Testis (tissue), 3 donors: ENCODE results near the gene KIF5C. TPM values are rescaled to one million over a fixed set of nuclear protein-coding genes. Genes with fewer than 3 reads are reported as not detected.

Source experiments
- DNase-seq: peaks from one replicate; pipeline ENCODE4 v3.0.0-alpha.2; 2019
- H3K27ac ChIP-seq, 2 donors: fragments of 200-600 bp; sonication (generic); one replicate each; pipeline ENCODE4 v1.5.1; 2019
- H3K27me3 ChIP-seq: fragments of 200-600 bp; sonication (generic); one replicate; pipeline ENCODE4 v1.5.1; 2019
- H3K36me3 ChIP-seq: fragments of 200-600 bp; sonication (generic); one replicate; pipeline ENCODE4 v1.5.1; 2017; ENCODE audit warnings: low read depth; ENCODE audit errors: missing control alignments
- H3K4me1 ChIP-seq: fragments of 200-600 bp; sonication (generic); one replicate; pipeline ENCODE4 v1.5.1; 2019
- H3K4me3 ChIP-seq, 2 donors: fragments of 200-600 bp; sonication (generic); one replicate each; pipeline ENCODE4 v1.5.1; 2017 to 2019
- H3K9me3 ChIP-seq: fragments of 200-600 bp; sonication (generic); one replicate; pipeline ENCODE4 v1.5.1; 2017
- CTCF ChIP-seq, 3 experiments: fragments of 450-650 bp in 2 of 3; fragments of 200-600 bp in 1 of 3; sonication (generic) in 1 of 3; IDR thresholded peaks; one replicate each; pipeline ENCODE4 v1.5.1; 2016 to 2019; ENCODE audit warnings: antibody characterized with exemption in 3 of 3, mild to moderate bottlenecking in 2 of 3, moderate library complexity in 1 of 3
- POLR2A ChIP-seq: fragments of 450-650 bp; IDR thresholded peaks from one replicate; pipeline ENCODE4 v1.6.1; 2017; ENCODE audit warnings: antibody characterized with exemption, mild to moderate bottlenecking, moderate library complexity
- WGBS, 2 donors: methylation state at CpG; one replicate each; pipeline ENCODE4 v1.1.5; 2018; 5-methylcytosine and 5-hydroxymethylcytosine counted together
- intact Hi-C: fragments of 100-400 bp; cut with DNase I; formaldehyde crosslinking; loops from one replicate; pipeline ENCODE4 v1.15.1; 2023; ENCODE audit warnings: low total_unique reads
- polyA plus RNA-seq: library from polyadenylated mRNA; stranded (reverse); fragments of 350-450 nt; fragmentation: Illumina TruSeq; extraction: RNeasy Lipid Tissue Mini Kit (QIAGEN cat#74804); gene quantifications from one replicate; pipeline ENCODE4 v1.2.3, GENCODE V29; 2014; ENCODE audit warnings: low read depth, low replicate concordance; ENCODE audit not compliant: insufficient read depth
- total RNA-seq, 2 donors: library from RNA; depleted of rRNA; stranded (reverse); fragments of >200 nt; gene quantifications; one replicate each; pipeline ENCODE4 v1.2.3, GENCODE V29; 2016

The KIF5C gene
- total and polyA plus RNA-seq, 3 donors from 2014 or later, result 57.0 to 159 (median 146) TPM

GRCh38 chr2:149031396-149031795, 156.4 kb downstream of the KIF5C start:
- Histone ChIP-seq H3K9me3 (no peaks in the 10 kb centered on the region), H3K27me3 (no peaks in the 10 kb centered on the region), H3K27ac (no peak overlapping the region), H3K36me3 (no peaks in the 10 kb centered on the region), H3K4me1 (no peaks in the 10 kb centered on the region), H3K4me3 (no peak overlapping the region)
- TF ChIP-seq CTCF (IDR thresholded peaks at IDR 0.05) (no peak), POLR2A (no peak)
- 97 to 100% methylated on average over 3 to 4 of the region's 4 CpGs for WGBS, 2 donors
- intact Hi-C loops, result no loop called here
- DNase-seq, result no peak

- H3K27ac ChIP-seq, result no peak overlapping the region
- no peaks in the 10 kb centered on the region for H3K27me3 ChIP-seq
- intact Hi-C loops, result no loop called here
- DNase-seq, result no peak
- H3K36me3 ChIP-seq, result no peaks in the 10 kb centered on the region
- TF ChIP-seq CTCF (IDR thresholded peaks at IDR 0.05) (no peak), POLR2A (no peak)
- 68 to 78% methylated on average over 8 of the region's 8 CpGs for WGBS, 2 donors
- H3K9me3 ChIP-seq, result no peaks in the 10 kb centered on the region
- no peak overlapping the region for H3K4me3 ChIP-seq
- no peaks in the 10 kb centered on the region for H3K4me1 ChIP-seq
These were observed 158.7 kb downstream of the KIF5C start for GRCh38 chr2:149033716-149034115.

GRCh38 chr2:149034406-149034805, 159.4 kb downstream of the KIF5C start:
- Histone ChIP-seq H3K4me1 (no peaks in the 10 kb centered on the region), H3K9me3 (no peaks in the 10 kb centered on the region), H3K27me3 (no peaks in the 10 kb centered on the region), H3K36me3 (no peaks in the 10 kb centered on the region), H3K4me3 (no peak overlapping the region), H3K27ac (no peak overlapping the region)
- DNase-seq, result no peak
- no peak for TF ChIP-seq CTCF (IDR thresholded peaks at IDR 0.05)
- TF ChIP-seq POLR2A, result no peak
- 82 to 85% methylated on average over 6 of the region's 6 CpGs for WGBS, 2 donors
- intact Hi-C loops, result no loop called here

- no peaks in the 10 kb centered on the region for H3K9me3 ChIP-seq
- no peak overlapping the region for H3K27ac ChIP-seq
- H3K4me1 ChIP-seq, result no peaks in the 10 kb centered on the region
- no peak for DNase-seq
- H3K36me3 ChIP-seq, result no peaks in the 10 kb centered on the region
- WGBS, 2 donors, result 90 to 92% methylated on average over 3 to 4 of the region's 4 CpGs
- intact Hi-C loops, result no loop called here
- no peaks in the 10 kb centered on the region for H3K27me3 ChIP-seq
- H3K4me3 ChIP-seq, result no peak overlapping the region
- no peak for TF ChIP-seq POLR2A
- no peak for TF ChIP-seq CTCF (IDR thresholded peaks at IDR 0.05)
These were observed 161.7 kb downstream of the KIF5C start for GRCh38 chr2:149036507-149037293.

GRCh38 chr2:149037851-149038250, 162.8 kb downstream of the KIF5C start:
- H3K27me3 ChIP-seq, result no peaks in the 10 kb centered on the region
- no peaks in the 10 kb centered on the region for H3K9me3 ChIP-seq
- intact Hi-C loops, result no loop called here
- H3K27ac ChIP-seq, result no peak overlapping the region
- H3K4me1 ChIP-seq, result no peaks in the 10 kb centered on the region
- WGBS, 2 donors, result 42 to 61% methylated on average over 7 to 8 of the region's 8 CpGs
- no peak for DNase-seq
- no peaks in the 10 kb centered on the region for H3K36me3 ChIP-seq
- H3K4me3 ChIP-seq, result peak overlapping the region in 1 of 2 donors; percentile 53
- TF ChIP-seq CTCF (IDR thresholded peaks at IDR 0.05) (no peak), POLR2A (no peak)
